Measurements from ENCODE around the gene PKDREJ. TPM values are rescaled to one million over a fixed set of nuclear protein-coding genes. Genes with fewer than 3 reads are reported as not detected.

The PKDREJ gene
- total RNA-seq, 1 experiment from 2014 or later, result 0.04 TPM

DNA sequence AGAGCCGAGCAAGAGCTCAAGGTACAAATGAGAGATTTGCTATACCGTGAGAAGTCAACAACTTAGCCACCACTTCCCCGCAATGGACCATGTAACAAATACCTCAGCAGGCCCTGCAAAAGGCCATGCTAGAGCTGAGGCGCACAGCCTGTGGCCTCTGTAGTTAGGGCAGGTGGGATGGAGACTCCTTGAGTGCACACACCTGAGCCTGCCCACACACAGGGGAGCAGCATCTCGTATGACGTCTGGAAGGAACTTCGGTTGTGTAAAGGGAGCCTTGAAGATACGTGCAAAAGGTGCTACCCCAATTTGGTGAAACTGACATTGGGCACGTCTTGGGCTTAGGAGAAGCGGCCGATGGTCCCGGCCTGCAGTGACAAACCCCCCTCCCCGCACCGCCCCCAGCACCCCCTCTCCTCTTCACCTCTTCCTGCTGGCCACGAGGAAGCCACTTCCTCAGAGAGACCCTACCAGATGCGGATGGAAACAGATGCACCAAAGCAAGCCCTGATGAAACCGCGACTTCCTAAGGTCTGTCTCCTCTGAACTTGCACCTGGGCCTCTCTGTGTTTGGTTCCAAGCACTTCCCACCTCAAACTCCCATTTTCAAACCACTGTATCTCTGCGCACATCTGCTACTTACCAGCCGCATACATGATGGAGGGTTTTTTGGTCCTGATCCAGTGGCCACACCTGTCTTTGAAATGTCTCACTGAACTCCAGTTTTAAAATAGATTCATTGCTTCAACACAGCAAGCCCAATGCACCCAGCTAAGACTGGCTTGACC is 23.7 kb downstream of the PKDREJ start:
- no peak overlapping the region for H2BK120ac ChIP-seq (ENCODE audit: low read depth, low read length, poor library complexity, severe bottlenecking)
- H4K20me1 ChIP-seq (ENCODE audit: control insufficient read depth, insufficient read depth, insufficient read length), result no peaks in the 10 kb centered on the region
- no peak overlapping the region for H2BK5ac ChIP-seq (ENCODE audit: insufficient read length, low read length)
- H3K27me3 Mint-ChIP-seq (ENCODE audit: low read depth), result peaks cover 4% of the 10 kb centered on the region
- no peaks in the 10 kb centered on the region for H3K79me1 ChIP-seq (ENCODE audit: insufficient read depth, low read depth, low read length, poor library complexity, severe bottlenecking)
- H2AK5ac ChIP-seq (ENCODE audit: insufficient read length, low read length), result no peak overlapping the region
- H3K27ac ChIP-seq (ENCODE audit: insufficient read length, low read depth, low read length), result no peak overlapping the region
- H4K5ac ChIP-seq (ENCODE audit: insufficient read length, low read depth, low read length), result no peak overlapping the region
- no CpG with 5 or more reads among the region's 20 CpGs for WGBS (ENCODE audit: extremely low coverage, insufficient read length, low lambda C conversion rate)
- H2BK12ac ChIP-seq (ENCODE audit: insufficient read length, low read depth, low read length), result no peak overlapping the region
- no peak overlapping the region for H3K4ac ChIP-seq (ENCODE audit: low read depth, low read length)
- H3K9me3 Mint-ChIP-seq, result peaks cover 0 to 2% of the 10 kb centered on the region in 2 experiments; a peak in 2 of 5 replicates
- no peak overlapping the region for H3K18ac ChIP-seq (ENCODE audit: insufficient read length, low read depth, low read length)
- no peak overlapping the region; the same call in 1 of the 2 replicates for H3K14ac ChIP-seq (ENCODE audit: insufficient read depth, low read length)
- no peak overlapping the region for H3K9ac ChIP-seq (ENCODE audit: extremely low read depth, insufficient read length, low read length)
- no peaks in the 10 kb centered on the region for H3K27me3 ChIP-seq (ENCODE audit: insufficient read depth, low read length)
- no peaks in the 10 kb centered on the region for H3K4me1 ChIP-seq (ENCODE audit: insufficient read depth, low read length)
- no peak overlapping the region for H4K8ac ChIP-seq (replicated peaks; ENCODE audit: insufficient read length, low read depth, low read length)
- no peak for DNase-seq
- H2BK15ac ChIP-seq (ENCODE audit: low read depth, low read length), result no peak overlapping the region
- H3K36me3 Mint-ChIP-seq (ENCODE audit: insufficient read depth in 1 of 3, low read depth in 3 of 3), result peaks cover 5 to 12% (median 9%) of the 10 kb centered on the region in 3 experiments; a peak in 5 of 7 replicates
- no peak overlapping the region for H3K4me3 Mint-ChIP-seq
- H3K79me2 ChIP-seq (ENCODE audit: insufficient read depth, low read length), result no peaks in the 10 kb centered on the region
- H3T11ph ChIP-seq (ENCODE audit: low read length), result no peak overlapping the region
- no peaks in the 10 kb centered on the region for H3K4me1 Mint-ChIP-seq
- no peaks in the 10 kb centered on the region for H3K23me2 ChIP-seq (ENCODE audit: insufficient read length, low read depth, low read length, poor library complexity, severe bottlenecking)
- no peak overlapping the region for H2BK20ac ChIP-seq (ENCODE audit: low read depth, low read length, poor library complexity, severe bottlenecking)
- TF ChIP-seq, protein P1, sequence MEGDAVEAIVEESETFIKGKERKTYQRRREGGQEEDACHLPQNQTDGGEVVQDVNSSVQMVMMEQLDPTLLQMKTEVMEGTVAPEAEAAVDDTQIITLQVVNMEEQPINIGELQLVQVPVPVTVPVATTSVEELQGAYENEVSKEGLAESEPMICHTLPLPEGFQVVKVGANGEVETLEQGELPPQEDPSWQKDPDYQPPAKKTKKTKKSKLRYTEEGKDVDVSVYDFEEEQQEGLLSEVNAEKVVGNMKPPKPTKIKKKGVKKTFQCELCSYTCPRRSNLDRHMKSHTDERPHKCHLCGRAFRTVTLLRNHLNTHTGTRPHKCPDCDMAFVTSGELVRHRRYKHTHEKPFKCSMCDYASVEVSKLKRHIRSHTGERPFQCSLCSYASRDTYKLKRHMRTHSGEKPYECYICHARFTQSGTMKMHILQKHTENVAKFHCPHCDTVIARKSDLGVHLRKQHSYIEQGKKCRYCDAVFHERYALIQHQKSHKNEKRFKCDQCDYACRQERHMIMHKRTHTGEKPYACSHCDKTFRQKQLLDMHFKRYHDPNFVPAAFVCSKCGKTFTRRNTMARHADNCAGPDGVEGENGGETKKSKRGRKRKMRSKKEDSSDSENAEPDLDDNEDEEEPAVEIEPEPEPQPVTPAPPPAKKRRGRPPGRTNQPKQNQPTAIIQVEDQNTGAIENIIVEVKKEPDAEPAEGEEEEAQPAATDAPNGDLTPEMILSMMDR (conservative IDR thresholded peaks at IDR 0.05), result no peak
- H3K56ac ChIP-seq (ENCODE audit: insufficient read length, low read depth, low read length), result no peak overlapping the region
- H3K9me3 ChIP-seq (ENCODE audit: control insufficient read depth, low read depth, low read length), result no peaks in the 10 kb centered on the region
- H4K91ac ChIP-seq (ENCODE audit: insufficient read length, low read depth, low read length), result no peak overlapping the region
- peak overlapping the region in 1 of 3 experiments; percentile 62; a peak in 1 of 7 replicates for H3K27ac Mint-ChIP-seq
- no peak overlapping the region for H3K4me2 ChIP-seq (ENCODE audit: insufficient read depth, insufficient read length, low read length)
- no peak overlapping the region for H2AFZ ChIP-seq (ENCODE audit: low read length)
- no peak overlapping the region for H3K23ac ChIP-seq (ENCODE audit: insufficient read length, low read depth, low read length)

Data from H9 (cell line).